SH-SY5Y (cell line): ENCODE results near the gene KLF13.

Experiments
- GATA2 ChIP-seq: IDR thresholded peaks from 2 replicates; pipeline ENCODE4 v1.6.1; 2011; ENCODE audit warnings: mild to moderate bottlenecking, low read depth, low read length
- GATA3 ChIP-seq: IDR thresholded peaks from 2 replicates; pipeline ENCODE4 v1.6.1; 2011; ENCODE audit warnings: low read depth, mild to moderate bottlenecking, low read length, moderate library complexity

- TF ChIP-seq GATA2 (no peak), GATA3 (no peak)
Observed at GRCh38 chr15:31412824-31413223, 86.2 kb downstream of the KLF13 start.
